Esophagus muscularis mucosa (tissue), 3 donors: Measurements from ENCODE around the gene RAET1E.

Source experiments
- POLR2AphosphoS5 ChIP-seq, 2 donors: sonication (generic); formaldehyde crosslinking; IDR thresholded peaks; one replicate each; pipeline ENCODE4 v1.6.1; 2017; ENCODE audit warnings: antibody characterized with exemption in 2 of 2
- TF ChIP-seq, protein P1 (sequence below), 3 experiments: fragments of 200-600 bp in 2 of 3; fragments of 450-650 bp in 1 of 3; sonication (generic) in 2 of 3; IDR thresholded peaks; one replicate each; pipeline ENCODE4 v1.5.1; 2017 to 2019; ENCODE audit warnings: antibody characterized with exemption in 3 of 3, mild to moderate bottlenecking in 2 of 3, moderate library complexity in 1 of 3

DNA sequence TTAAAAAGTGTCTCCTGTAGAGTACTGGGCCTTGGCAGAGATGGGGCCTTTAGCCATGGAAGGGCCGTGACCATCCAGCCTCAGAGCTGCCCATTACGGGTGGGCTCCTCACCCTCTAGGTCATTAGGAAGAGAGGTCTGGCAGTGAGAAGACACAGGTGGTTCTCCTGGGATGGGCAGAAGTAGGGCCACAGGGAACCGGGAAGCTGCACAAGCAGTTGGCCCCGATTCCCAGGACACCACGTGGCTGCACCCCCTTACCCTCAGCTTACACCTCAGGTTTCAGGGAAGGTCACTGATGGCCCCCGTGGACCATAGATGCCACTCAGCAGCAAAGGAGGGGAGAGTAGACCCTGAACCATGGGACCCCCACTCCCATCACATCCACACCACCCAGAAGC, 23.4 kb upstream of the RAET1E start:
- TF ChIP-seq POLR2AphosphoS5 (IDR thresholded peaks at IDR 0.05) = no peak
- TF ChIP-seq, protein P1, sequence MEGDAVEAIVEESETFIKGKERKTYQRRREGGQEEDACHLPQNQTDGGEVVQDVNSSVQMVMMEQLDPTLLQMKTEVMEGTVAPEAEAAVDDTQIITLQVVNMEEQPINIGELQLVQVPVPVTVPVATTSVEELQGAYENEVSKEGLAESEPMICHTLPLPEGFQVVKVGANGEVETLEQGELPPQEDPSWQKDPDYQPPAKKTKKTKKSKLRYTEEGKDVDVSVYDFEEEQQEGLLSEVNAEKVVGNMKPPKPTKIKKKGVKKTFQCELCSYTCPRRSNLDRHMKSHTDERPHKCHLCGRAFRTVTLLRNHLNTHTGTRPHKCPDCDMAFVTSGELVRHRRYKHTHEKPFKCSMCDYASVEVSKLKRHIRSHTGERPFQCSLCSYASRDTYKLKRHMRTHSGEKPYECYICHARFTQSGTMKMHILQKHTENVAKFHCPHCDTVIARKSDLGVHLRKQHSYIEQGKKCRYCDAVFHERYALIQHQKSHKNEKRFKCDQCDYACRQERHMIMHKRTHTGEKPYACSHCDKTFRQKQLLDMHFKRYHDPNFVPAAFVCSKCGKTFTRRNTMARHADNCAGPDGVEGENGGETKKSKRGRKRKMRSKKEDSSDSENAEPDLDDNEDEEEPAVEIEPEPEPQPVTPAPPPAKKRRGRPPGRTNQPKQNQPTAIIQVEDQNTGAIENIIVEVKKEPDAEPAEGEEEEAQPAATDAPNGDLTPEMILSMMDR (IDR thresholded peaks at IDR 0.05) = no peak
